GM19438 (cell line): ENCODE measurements around the gene SIGLEC5.
"Not testable (repeated sequence)": the region's sequence is repeated elsewhere in the genome, so short reads cannot be mapped to it uniquely, and the experiment has no call there.

ENCODE experiments used
- ATAC-seq: cut with Tn5 transposase; IDR thresholded peaks from one replicate; pipeline ENCODE4 v1.9.1; 2021; ENCODE audit warnings: low read depth; ENCODE audit not compliant: unreplicated experiment

The SIGLEC5 gene

GRCh38 chr19:51630315-51630714 is at the start of gene SIGLEC5:
SIGLEC5 (minus strand) TSS chr19:51630401; CDS start chr19:51630335, 66 bp downstream.
- ATAC-seq: not testable (repeated sequence)

GRCh38 chr19:51676566-51677083 is 46.4 kb upstream of the SIGLEC5 start:
- no peak for ATAC-seq

GRCh38 chr19:51675911-51676565 is 45.8 kb upstream of the SIGLEC5 start:
- ATAC-seq: not testable (repeated sequence)

- no peak for ATAC-seq
These were observed 38.0 kb upstream of the SIGLEC5 start for GRCh38 chr19:51668216-51668615.

GRCh38 chr19:51664997-51665396 is 34.8 kb upstream of the SIGLEC5 start:
- no peak for ATAC-seq

- ATAC-seq: no peak
These were observed 33.9 kb upstream of the SIGLEC5 start for GRCh38 chr19:51664131-51664530.

- no peak for ATAC-seq
These were observed 33.4 kb upstream of the SIGLEC5 start for GRCh38 chr19:51663650-51664049.

- no peak for ATAC-seq
These were observed 30.9 kb upstream of the SIGLEC5 start for GRCh38 chr19:51660975-51661600.

- ATAC-seq: no peak
These were observed 24.6 kb upstream of the SIGLEC5 start for GRCh38 chr19:51654783-51655182.

GRCh38 chr19:51653162-51653561 is 23.0 kb upstream of the SIGLEC5 start:
- no peak for ATAC-seq

- ATAC-seq: no peak
These were observed 22.1 kb upstream of the SIGLEC5 start for GRCh38 chr19:51652266-51652665.

- ATAC-seq: no peak
These were observed 21.1 kb upstream of the SIGLEC5 start for GRCh38 chr19:51651216-51651846.

- no peak for ATAC-seq
These were observed 17.1 kb upstream of the SIGLEC5 start for GRCh38 chr19:51647318-51647717.

GRCh38 chr19:51646730-51647129 is 16.5 kb upstream of the SIGLEC5 start, which contains the start of gene SIGLEC14:
SIGLEC14 (minus strand) TSS chr19:51646825; CDS start chr19:51646759, 66 bp downstream.
- not testable (repeated sequence) for ATAC-seq

GRCh38 chr19:51644636-51645271 is 14.6 kb upstream of the SIGLEC5 start:
- ATAC-seq: no peak

- ATAC-seq: no peak
These were observed 11.4 kb upstream of the SIGLEC5 start for GRCh38 chr19:51641648-51642047.

- ATAC-seq: no peak
These were observed 10.2 kb upstream of the SIGLEC5 start for GRCh38 chr19:51640386-51640785.

GRCh38 chr19:51639916-51640315 is 9.7 kb upstream of the SIGLEC5 start:
- ATAC-seq: no peak

- no peak for ATAC-seq
These were observed 7.3 kb upstream of the SIGLEC5 start for GRCh38 chr19:51637362-51637978.

GRCh38 chr19:51632126-51632525 is 1.9 kb upstream of the SIGLEC5 start:
- no peak for ATAC-seq
